Cerebellar cortex (tissue), 1 donor: Measurements from ENCODE around the gene SLC12A5.
A peak's percentile ranks its signal among the peaks of the same experiment; 100 is the strongest.
"Not testable (repeated sequence)": the region's sequence is repeated elsewhere in the genome, so short reads cannot be mapped to it uniquely, and the experiment has no call there.

Experiments used
- DNase-seq: peaks from one replicate; pipeline ENCODE4 v3.0.0-alpha.2; 2015; ENCODE audit warnings: low spot score

SLC12A5 gene

GRCh38 chr20:46081074-46081473, 52.1 kb downstream of the SLC12A5 start:
- DNase-seq, result no peak

GRCh38 chr20:46083101-46083500, 54.1 kb downstream of the SLC12A5 start:
- no peak for DNase-seq

- DNase-seq, result no peak
Measured at GRCh38 chr20:46083531-46084061, 54.6 kb downstream of the SLC12A5 start.

GRCh38 chr20:46084805-46085178, 55.8 kb downstream of the SLC12A5 start:
- no peak for DNase-seq

- DNase-seq, result no peak
Measured at GRCh38 chr20:46085179-46085851, 56.3 kb downstream of the SLC12A5 start.

GRCh38 chr20:46087161-46087560, 58.1 kb downstream of the SLC12A5 start:
- DNase-seq, result no peak

GRCh38 chr20:46088409-46089166, 59.6 kb downstream of the SLC12A5 start:
- DNase-seq, result no peak

GRCh38 chr20:46089167-46089416, 60.1 kb downstream of the SLC12A5 start:
- DNase-seq, result no peak

GRCh38 chr20:46089417-46090388, 60.7 kb downstream of the SLC12A5 start, which contains the start of gene NCOA5:
Gene NCOA5, minus strand, starts transcription at chr20:46089962. Its CDS starts 10,538 bp downstream, at chr20:46079424.
- peak; percentile 95 for DNase-seq

GRCh38 chr20:46091622-46092535, 62.9 kb downstream of the SLC12A5 start:
- not testable (repeated sequence) for DNase-seq

- no peak for DNase-seq
Measured at GRCh38 chr20:46093531-46093930, 64.5 kb downstream of the SLC12A5 start.

GRCh38 chr20:46099491-46100287, 70.7 kb downstream of the SLC12A5 start:
- DNase-seq, result peak; percentile 71

GRCh38 chr20:46100444-46100843, 71.4 kb downstream of the SLC12A5 start:
- DNase-seq, result not testable (repeated sequence)

- no peak for DNase-seq
Measured at GRCh38 chr20:46100988-46101387, 72.0 kb downstream of the SLC12A5 start.

- no peak for DNase-seq
Measured at GRCh38 chr20:46101957-46102356, 72.9 kb downstream of the SLC12A5 start.

- no peak for DNase-seq
Measured at GRCh38 chr20:46102940-46103339, 73.9 kb downstream of the SLC12A5 start.

GRCh38 chr20:46104262-46104661, 75.2 kb downstream of the SLC12A5 start:
- no peak for DNase-seq

- DNase-seq, result no peak
Measured at GRCh38 chr20:46107061-46107460, 78.0 kb downstream of the SLC12A5 start.

GRCh38 chr20:46108435-46108841, 79.4 kb downstream of the SLC12A5 start:
- DNase-seq, result no peak

GRCh38 chr20:46108976-46109375, 80.0 kb downstream of the SLC12A5 start:
- no peak for DNase-seq
